Measurements from ENCODE around the gene MYMX. TPM values are rescaled to one million over a fixed set of nuclear protein-coding genes. Genes with fewer than 3 reads are reported as not detected.

MYMX gene
- polyA plus RNA-seq, 3 donors, result not detected

DNA sequence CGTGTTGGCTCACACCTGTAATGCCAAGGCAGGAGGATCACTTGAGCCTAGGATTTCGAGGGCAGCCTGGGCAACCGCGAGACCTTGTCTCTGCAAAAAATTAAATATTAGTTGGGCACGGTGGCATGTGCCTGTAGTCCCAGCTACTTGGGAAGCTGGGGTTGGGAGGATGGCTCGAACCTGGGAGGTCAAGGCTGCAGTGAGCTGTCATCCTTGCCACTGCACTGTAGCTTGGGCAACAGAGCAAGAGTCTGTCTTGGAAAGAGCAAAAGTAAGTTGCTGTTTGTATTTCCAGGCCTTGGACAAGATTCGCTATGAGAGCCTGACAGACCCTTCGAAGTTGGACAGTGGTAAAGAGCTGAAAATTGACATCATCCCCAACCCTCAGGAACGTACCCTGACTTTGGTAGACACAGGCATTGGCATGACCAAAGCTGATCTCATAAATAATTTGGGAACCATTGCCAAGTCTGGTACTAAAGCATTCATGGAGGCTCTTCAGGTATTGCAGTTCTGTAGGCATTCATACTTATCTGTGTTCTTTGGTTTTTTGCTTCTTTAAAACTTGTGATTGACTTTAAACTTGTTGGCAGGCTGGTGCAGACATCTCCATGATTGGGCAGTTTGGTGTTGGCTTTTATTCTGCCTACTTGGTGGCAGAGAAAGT is 32.5 kb downstream of the MYMX start:
- H3K4me2 ChIP-seq (replicated peaks; ENCODE audit: extremely low read depth, low read length, poor library complexity, severe bottlenecking), result peak overlapping the region; percentile 95
- Mint-ChIP-seq H3K36me3 (peaks cover 56 to 58% of the 10 kb centered on the region in 2 donors), H3K27ac (peak overlapping the region in 3 of 7 donors; percentile 6 to 95 (median 58)), H3K4me3 (no peak overlapping the region), H3K4me1 (peaks cover 34% of the 10 kb centered on the region), H3K9me3 (peaks cover 0 to 2% (median 0%) of the 10 kb centered on the region in 7 donors), H3K27me3 (ENCODE audit: low read depth in 3 of 3) (peaks cover 0 to 6% (median 0%) of the 10 kb centered on the region in 3 donors)
- no peak overlapping the region for H3K9ac ChIP-seq (ENCODE audit: insufficient read depth, low read length, poor library complexity, severe bottlenecking)
- H3K36me3 ChIP-seq (replicated peaks in 1 of 2; ENCODE audit: control insufficient read depth in 1 of 2, insufficient read depth in 2 of 2, low read length in 2 of 2), result peaks cover 48 to 57% of the 10 kb centered on the region in 2 donors
- peaks cover 19 to 36% of the 10 kb centered on the region in 2 donors for H3K4me1 ChIP-seq (ENCODE audit: control insufficient read depth in 1 of 2, insufficient read depth in 2 of 2, low read length in 2 of 2)
- no peak overlapping the region for H2AFZ ChIP-seq (ENCODE audit: insufficient read depth, low read depth, low read length, poor library complexity, severe bottlenecking)
- H3K9me3 ChIP-seq (replicated peaks in 1 of 2; ENCODE audit: control insufficient read depth in 1 of 2, insufficient read depth in 1 of 2, low read length in 2 of 2), result no peaks in the 10 kb centered on the region
- peak overlapping the region in 1 of 3 experiments; percentile 100 for H3K4me3 ChIP-seq (replicated peaks in 1 of 3; ENCODE audit: low read depth in 2 of 3, low read length in 3 of 3)
- intact Hi-C loops (cut with micrococcal nuclease), result loop anchor here in 1 of 2 donors (5.0 kb wide), 1 partner anchor 622 kb away; the partner anchor contains the start of gene GTPBP2
- no peak for DNase-seq
- WGBS (ENCODE audit: insufficient coverage), result 85% methylated on average over 6 of the region's 9 CpGs
- H4K20me1 ChIP-seq (ENCODE audit: insufficient read depth, low read length), result peaks cover 70% of the 10 kb centered on the region
- H3K27me3 ChIP-seq (ENCODE audit: control insufficient read depth in 2 of 2, insufficient read depth in 2 of 2, low read length in 2 of 2), result no peaks in the 10 kb centered on the region
- TF ChIP-seq, protein P1, sequence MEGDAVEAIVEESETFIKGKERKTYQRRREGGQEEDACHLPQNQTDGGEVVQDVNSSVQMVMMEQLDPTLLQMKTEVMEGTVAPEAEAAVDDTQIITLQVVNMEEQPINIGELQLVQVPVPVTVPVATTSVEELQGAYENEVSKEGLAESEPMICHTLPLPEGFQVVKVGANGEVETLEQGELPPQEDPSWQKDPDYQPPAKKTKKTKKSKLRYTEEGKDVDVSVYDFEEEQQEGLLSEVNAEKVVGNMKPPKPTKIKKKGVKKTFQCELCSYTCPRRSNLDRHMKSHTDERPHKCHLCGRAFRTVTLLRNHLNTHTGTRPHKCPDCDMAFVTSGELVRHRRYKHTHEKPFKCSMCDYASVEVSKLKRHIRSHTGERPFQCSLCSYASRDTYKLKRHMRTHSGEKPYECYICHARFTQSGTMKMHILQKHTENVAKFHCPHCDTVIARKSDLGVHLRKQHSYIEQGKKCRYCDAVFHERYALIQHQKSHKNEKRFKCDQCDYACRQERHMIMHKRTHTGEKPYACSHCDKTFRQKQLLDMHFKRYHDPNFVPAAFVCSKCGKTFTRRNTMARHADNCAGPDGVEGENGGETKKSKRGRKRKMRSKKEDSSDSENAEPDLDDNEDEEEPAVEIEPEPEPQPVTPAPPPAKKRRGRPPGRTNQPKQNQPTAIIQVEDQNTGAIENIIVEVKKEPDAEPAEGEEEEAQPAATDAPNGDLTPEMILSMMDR (IDR thresholded peaks at IDR 0.05), result no peak
- H3K27ac ChIP-seq (ENCODE audit: low read depth in 1 of 2, low read length in 2 of 2), result no peak overlapping the region
- peaks cover 42% of the 10 kb centered on the region for H3K79me2 ChIP-seq (ENCODE audit: insufficient read depth, low read length)

DNA sequence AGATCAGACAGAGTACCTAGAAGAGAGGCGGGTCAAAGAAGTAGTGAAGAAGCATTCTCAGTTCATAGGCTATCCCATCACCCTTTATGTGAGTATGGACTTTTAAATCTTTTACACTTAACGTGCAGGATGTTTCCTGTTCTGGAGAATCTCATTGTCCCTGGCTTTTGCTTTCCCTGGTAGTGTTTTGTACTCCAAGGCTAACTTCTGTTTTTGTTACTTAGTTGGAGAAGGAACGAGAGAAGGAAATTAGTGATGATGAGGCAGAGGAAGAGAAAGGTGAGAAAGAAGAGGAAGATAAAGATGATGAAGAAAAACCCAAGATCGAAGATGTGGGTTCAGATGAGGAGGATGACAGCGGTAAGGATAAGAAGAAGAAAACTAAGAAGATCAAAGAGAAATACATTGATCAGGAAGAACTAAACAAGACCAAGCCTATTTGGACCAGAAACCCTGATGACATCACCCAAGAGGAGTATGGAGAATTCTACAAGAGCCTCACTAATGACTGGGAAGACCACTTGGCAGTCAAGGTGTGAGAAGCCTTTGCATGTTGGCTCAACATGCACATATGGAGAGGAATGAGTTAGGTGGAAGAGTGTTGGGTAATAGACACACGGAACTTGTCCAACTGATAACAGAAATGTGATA is 33.5 kb downstream of the MYMX start:
- Histone ChIP-seq H3K27me3 (ENCODE audit: control insufficient read depth in 2 of 2, insufficient read depth in 2 of 2, low read length in 2 of 2) (no peaks in the 10 kb centered on the region), H3K9me3 (replicated peaks in 1 of 2; ENCODE audit: control insufficient read depth in 1 of 2, insufficient read depth in 1 of 2, low read length in 2 of 2) (no peaks in the 10 kb centered on the region), H3K4me1 (ENCODE audit: control insufficient read depth in 1 of 2, insufficient read depth in 2 of 2, low read length in 2 of 2) (peaks cover 19 to 36% of the 10 kb centered on the region in 2 donors), H4K20me1 (ENCODE audit: insufficient read depth, low read length) (peaks cover 79% of the 10 kb centered on the region), H3K27ac (ENCODE audit: low read depth in 1 of 2, low read length in 2 of 2) (no peak overlapping the region), H2AFZ (ENCODE audit: insufficient read depth, low read depth, low read length, poor library complexity, severe bottlenecking) (no peak overlapping the region), H3K36me3 (replicated peaks in 1 of 2; ENCODE audit: control insufficient read depth in 1 of 2, insufficient read depth in 2 of 2, low read length in 2 of 2) (peaks cover 58 to 67% of the 10 kb centered on the region in 2 donors), H3K9ac (ENCODE audit: insufficient read depth, low read length, poor library complexity, severe bottlenecking) (no peak overlapping the region), H3K79me2 (ENCODE audit: insufficient read depth, low read length) (peaks cover 42% of the 10 kb centered on the region), H3K4me3 (replicated peaks in 1 of 3; ENCODE audit: low read depth in 2 of 3, low read length in 3 of 3) (no peak overlapping the region), H3K4me2 (replicated peaks; ENCODE audit: extremely low read depth, low read length, poor library complexity, severe bottlenecking) (no peak overlapping the region)
- Mint-ChIP-seq H3K4me1 (peaks cover 35% of the 10 kb centered on the region), H3K27ac (peak overlapping the region in 3 of 7 donors; percentile 4 to 22 (median 10)), H3K4me3 (no peak overlapping the region), H3K9me3 (peaks cover 0 to 2% (median 0%) of the 10 kb centered on the region in 7 donors), H3K27me3 (ENCODE audit: low read depth in 3 of 3) (peaks cover 0 to 5% (median 0%) of the 10 kb centered on the region in 3 donors), H3K36me3 (peaks cover 66 to 67% of the 10 kb centered on the region in 2 donors)
- 29% methylated on average over 2 of the region's 6 CpGs for WGBS (ENCODE audit: insufficient coverage)
- intact Hi-C loops (cut with micrococcal nuclease), result no loop called here
- no peak for DNase-seq
- TF ChIP-seq, protein P1 (IDR thresholded peaks at IDR 0.05), result no peak
